Cardiac fibroblast (primary cell): ENCODE results near the gene PLA2G2F.

Source experiments
- DNase-seq, 2 donors: peaks; one replicate each; pipeline versions ENCODE4 v3.0.0 to v3.0.0-alpha.2; 2010; ENCODE audit warnings: low read depth in 2 of 2
- H3K4me3 ChIP-seq, 2 donors: replicated peaks in 1 of 2; 1 replicate in 1 of 2; 2 replicates in 1 of 2; pipeline ENCODE4 v1.5.1; 2011; ENCODE audit warnings: low read depth in 2 of 2, low read length in 2 of 2, mild to moderate bottlenecking in 2 of 2, moderate library complexity in 1 of 2
- CTCF ChIP-seq: IDR thresholded peaks from one replicate; pipeline ENCODE4 v1.5.1; 2011; ENCODE audit warnings: low read depth, mild to moderate bottlenecking, low read length, inconsistent platforms

The PLA2G2F gene

GRCh38 chr1:20136249-20136648, 2.9 kb upstream of the PLA2G2F start:
- TF ChIP-seq CTCF: no peak
- H3K4me3 ChIP-seq: no peak overlapping the region
- no peak for DNase-seq

- H3K4me3 ChIP-seq: no peak overlapping the region
- TF ChIP-seq CTCF: no peak
- no peak for DNase-seq
These were observed 2.1 kb upstream of the PLA2G2F start for GRCh38 chr1:20137055-20137454.

- TF ChIP-seq CTCF: no peak
- no peak overlapping the region for H3K4me3 ChIP-seq
- no peak for DNase-seq
These were observed 1.5 kb upstream of the PLA2G2F start for GRCh38 chr1:20137604-20138003.

GRCh38 chr1:20138346-20138745, 777 bp upstream of the PLA2G2F start:
- no peak overlapping the region for H3K4me3 ChIP-seq
- no peak for TF ChIP-seq CTCF
- DNase-seq: no peak

GRCh38 chr1:20139776-20140612, 871 bp downstream of the PLA2G2F start:
- DNase-seq: no peak
- no peak for TF ChIP-seq CTCF
- no peak overlapping the region for H3K4me3 ChIP-seq

GRCh38 chr1:20141001-20141400, 1.9 kb downstream of the PLA2G2F start:
- no peak for DNase-seq
- H3K4me3 ChIP-seq: no peak overlapping the region
- TF ChIP-seq CTCF: no peak

- TF ChIP-seq CTCF: no peak
- DNase-seq: no peak
- no peak overlapping the region for H3K4me3 ChIP-seq
These were observed 2.3 kb downstream of the PLA2G2F start for GRCh38 chr1:20141466-20141865.
